SK-N-MC (cell line): ENCODE data around the gene CASKIN2.

Source experiments
- EZH2 ChIP-seq: fragments of 200-600 bp; sonication (generic); IDR thresholded peaks from one replicate; pipeline ENCODE4 v1.6.1; 2017; ENCODE audit warnings: antibody characterized with exemption
- POLR2AphosphoS5 ChIP-seq: IDR thresholded peaks from 2 replicates; pipeline ENCODE4 v1.6.1; 2012; ENCODE audit warnings: mild to moderate bottlenecking, low read depth, low read length, borderline replicate concordance

DNA sequence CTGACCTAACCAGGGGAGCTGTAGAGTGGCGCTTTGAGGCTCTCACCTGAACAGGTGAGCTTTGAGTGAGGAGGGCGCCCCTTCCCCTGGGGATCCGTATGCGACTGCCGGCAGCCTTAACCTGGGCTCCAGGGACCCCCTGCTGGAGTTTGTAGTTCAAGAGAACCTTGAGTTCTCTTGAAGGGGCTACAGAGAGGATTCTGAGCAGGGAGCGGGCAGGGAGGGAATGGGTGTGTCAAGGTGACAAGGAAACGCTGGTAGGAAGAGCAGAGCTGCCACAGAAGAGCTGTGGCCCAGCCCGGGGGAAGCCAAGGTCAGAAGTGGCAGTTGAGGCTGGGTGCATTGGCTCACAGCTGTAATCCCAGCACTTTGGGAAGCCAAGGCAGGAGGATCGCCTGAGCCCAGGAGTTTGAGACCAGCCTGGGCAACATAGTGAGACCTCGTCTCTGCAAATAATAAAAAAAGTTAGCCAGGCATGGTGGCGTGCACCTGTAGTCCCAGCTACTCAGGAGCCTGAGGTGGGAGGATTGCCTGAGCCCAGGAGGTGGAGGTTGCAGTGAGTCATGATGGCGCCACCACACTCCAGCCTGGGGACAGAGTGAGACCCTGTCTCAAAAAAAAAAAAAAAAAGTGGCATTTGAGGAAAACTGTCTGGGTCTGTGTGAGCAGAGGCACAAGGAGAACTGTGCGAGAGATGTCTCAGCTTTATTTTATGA, 11.4 kb upstream of the CASKIN2 start:
- no peak for TF ChIP-seq EZH2
- TF ChIP-seq POLR2AphosphoS5 = no peak
